Measurements from ENCODE around the gene CENPP. TPM values are rescaled to one million over a fixed set of nuclear protein-coding genes. Genes with fewer than 3 reads are reported as not detected.

The CENPP gene
- total and polyA plus RNA-seq, 4 donors = 0.62 to 8.7 (median 1.3) TPM

DNA sequence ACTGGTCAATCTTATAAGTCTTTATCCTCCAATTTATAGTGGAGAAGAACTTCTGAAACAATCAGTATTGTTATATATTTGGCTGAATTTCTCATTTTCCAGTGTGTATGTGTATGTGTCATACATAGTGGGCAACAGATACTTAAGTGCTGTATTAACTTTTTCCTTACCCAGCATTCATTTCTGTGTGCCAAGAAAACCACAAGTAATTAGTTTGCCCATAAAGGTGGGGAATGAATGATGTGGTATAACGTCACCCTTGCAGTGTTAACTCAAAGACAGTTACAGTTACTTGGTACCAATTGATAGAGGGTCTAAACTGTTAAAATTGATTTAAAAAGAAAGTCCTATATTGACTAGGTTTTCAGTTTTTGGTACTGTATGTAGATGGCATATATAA is 76.6 kb downstream of the CENPP start:
- no peak for DNase-seq (ENCODE audit: low spot score)
- Histone ChIP-seq H3K27ac (ENCODE audit: low read depth in 1 of 2, low read length in 2 of 2) (no peak overlapping the region), H3K36me3 (ENCODE audit: control insufficient read depth in 4 of 4, insufficient read depth in 3 of 4, low read depth in 1 of 4, low read length in 3 of 4) (no peaks in the 10 kb centered on the region), H3K4me1 (ENCODE audit: control insufficient read depth in 4 of 4, insufficient read depth in 4 of 4, low read length in 3 of 4) (no peaks in the 10 kb centered on the region), H3K27me3 (ENCODE audit: control insufficient read depth in 4 of 4, insufficient read depth in 4 of 4, low read length in 3 of 4) (no peaks in the 10 kb centered on the region), H3K9me3 (ENCODE audit: control insufficient read depth in 4 of 4, low read length in 3 of 4) (no peaks in the 10 kb centered on the region), H3K4me3 (ENCODE audit: low read depth in 1 of 3, low read length in 3 of 3) (no peak overlapping the region), H3K9ac (ENCODE audit: low read depth in 1 of 2, low read length in 2 of 2) (no peak overlapping the region)
- TF ChIP-seq HNF4A (conservative IDR thresholded peaks at IDR 0.05) (no peak), JUND (IDR thresholded peaks at IDR 0.05) (no peak), GABPA (IDR thresholded peaks at IDR 0.05 in 1 of 2, conservative IDR thresholded peaks at IDR 0.05 in 1 of 2) (no peak), HNF4G (IDR thresholded peaks at IDR 0.05) (no peak), EGR1 (IDR thresholded peaks at IDR 0.05; ENCODE audit: low read depth in 2 of 2) (no peak), RXRA (IDR thresholded peaks at IDR 0.05) (no peak)
- TF ChIP-seq, protein P1, sequence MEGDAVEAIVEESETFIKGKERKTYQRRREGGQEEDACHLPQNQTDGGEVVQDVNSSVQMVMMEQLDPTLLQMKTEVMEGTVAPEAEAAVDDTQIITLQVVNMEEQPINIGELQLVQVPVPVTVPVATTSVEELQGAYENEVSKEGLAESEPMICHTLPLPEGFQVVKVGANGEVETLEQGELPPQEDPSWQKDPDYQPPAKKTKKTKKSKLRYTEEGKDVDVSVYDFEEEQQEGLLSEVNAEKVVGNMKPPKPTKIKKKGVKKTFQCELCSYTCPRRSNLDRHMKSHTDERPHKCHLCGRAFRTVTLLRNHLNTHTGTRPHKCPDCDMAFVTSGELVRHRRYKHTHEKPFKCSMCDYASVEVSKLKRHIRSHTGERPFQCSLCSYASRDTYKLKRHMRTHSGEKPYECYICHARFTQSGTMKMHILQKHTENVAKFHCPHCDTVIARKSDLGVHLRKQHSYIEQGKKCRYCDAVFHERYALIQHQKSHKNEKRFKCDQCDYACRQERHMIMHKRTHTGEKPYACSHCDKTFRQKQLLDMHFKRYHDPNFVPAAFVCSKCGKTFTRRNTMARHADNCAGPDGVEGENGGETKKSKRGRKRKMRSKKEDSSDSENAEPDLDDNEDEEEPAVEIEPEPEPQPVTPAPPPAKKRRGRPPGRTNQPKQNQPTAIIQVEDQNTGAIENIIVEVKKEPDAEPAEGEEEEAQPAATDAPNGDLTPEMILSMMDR (IDR thresholded peaks at IDR 0.05; ENCODE audit: low read depth, low read length, missing input control) = no peak
- TF ChIP-seq, protein P2, sequence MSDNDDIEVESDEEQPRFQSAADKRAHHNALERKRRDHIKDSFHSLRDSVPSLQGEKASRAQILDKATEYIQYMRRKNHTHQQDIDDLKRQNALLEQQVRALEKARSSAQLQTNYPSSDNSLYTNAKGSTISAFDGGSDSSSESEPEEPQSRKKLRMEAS (IDR thresholded peaks at IDR 0.05) = no peak
- WGBS = 85% methylated on average over 1 of the region's 1 CpG

DNA sequence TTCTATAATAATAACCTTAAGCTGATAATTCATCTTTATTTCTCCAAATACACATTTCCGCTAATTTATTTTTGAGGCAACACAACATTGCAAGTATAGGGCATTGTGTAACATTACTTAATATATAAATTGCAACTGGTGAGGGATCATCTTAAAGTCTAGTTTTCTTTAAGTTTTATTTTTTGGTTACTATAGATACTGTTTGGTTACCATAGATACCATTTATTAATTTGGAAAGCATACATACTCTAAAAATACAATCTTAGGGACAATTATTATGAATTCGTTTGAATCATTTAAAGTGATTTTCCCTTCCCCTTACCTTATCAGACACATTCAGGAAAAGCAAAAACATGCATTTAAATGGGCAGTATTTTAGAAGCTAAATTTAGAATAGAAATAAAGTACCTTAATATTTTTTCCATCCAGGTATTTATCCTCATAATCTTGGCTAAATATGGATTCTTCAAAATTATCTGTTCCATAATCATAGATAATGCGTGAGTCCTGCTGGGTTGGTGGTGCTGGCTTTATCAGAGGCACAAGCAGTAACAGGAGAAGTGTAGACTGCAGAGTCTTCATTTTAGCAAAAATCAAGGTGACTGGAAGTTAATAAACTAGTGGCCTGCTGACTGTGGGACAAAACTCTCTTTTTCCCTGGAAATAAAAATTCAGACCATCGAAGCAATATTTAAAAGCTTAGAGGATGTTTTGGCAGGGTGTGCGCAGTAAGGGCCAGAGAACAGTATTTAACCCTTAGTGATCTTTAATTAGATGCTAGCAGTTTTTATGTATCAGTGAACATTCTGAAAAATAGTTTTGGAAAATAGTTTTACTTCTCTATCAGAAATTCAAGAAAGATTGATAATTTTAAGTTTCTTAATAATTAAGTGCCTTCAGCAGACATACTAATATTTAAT is 77.3 kb downstream of the CENPP start:
- no peak overlapping the region for H3K9ac ChIP-seq (ENCODE audit: low read depth in 1 of 2, low read length in 2 of 2)
- 86% methylated on average over 5 of the region's 5 CpGs for WGBS
- TF ChIP-seq YY1 (IDR thresholded peaks at IDR 0.05) = no peak
- TF ChIP-seq, protein P3, sequence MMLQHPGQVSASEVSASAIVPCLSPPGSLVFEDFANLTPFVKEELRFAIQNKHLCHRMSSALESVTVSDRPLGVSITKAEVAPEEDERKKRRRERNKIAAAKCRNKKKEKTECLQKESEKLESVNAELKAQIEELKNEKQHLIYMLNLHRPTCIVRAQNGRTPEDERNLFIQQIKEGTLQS (IDR thresholded peaks at IDR 0.05) = no peak
- TF ChIP-seq, protein P1 (IDR thresholded peaks at IDR 0.05; ENCODE audit: low read depth, low read length, missing input control) = no peak
- TF ChIP-seq JUND (IDR thresholded peaks at IDR 0.05) = no peak
- TF ChIP-seq GABPA (IDR thresholded peaks at IDR 0.05 in 1 of 2, conservative IDR thresholded peaks at IDR 0.05 in 1 of 2) = no peak
- TF ChIP-seq TAF1 (conservative IDR thresholded peaks at IDR 0.05) = no peak
- TF ChIP-seq, protein P4, sequence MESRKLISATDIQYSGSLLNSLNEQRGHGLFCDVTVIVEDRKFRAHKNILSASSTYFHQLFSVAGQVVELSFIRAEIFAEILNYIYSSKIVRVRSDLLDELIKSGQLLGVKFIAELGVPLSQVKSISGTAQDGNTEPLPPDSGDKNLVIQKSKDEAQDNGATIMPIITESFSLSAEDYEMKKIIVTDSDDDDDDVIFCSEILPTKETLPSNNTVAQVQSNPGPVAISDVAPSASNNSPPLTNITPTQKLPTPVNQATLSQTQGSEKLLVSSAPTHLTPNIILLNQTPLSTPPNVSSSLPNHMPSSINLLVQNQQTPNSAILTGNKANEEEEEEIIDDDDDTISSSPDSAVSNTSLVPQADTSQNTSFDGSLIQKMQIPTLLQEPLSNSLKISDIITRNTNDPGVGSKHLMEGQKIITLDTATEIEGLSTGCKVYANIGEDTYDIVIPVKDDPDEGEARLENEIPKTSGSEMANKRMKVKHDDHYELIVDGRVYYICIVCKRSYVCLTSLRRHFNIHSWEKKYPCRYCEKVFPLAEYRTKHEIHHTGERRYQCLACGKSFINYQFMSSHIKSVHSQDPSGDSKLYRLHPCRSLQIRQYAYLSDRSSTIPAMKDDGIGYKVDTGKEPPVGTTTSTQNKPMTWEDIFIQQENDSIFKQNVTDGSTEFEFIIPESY (IDR thresholded peaks at IDR 0.05) = no peak
- no peak for TF ChIP-seq RAD21 (IDR thresholded peaks at IDR 0.05)
- TF ChIP-seq HNF4G (IDR thresholded peaks at IDR 0.05) = no peak
- no peak for TF ChIP-seq RXRA (IDR thresholded peaks at IDR 0.05)
- no peak for TF ChIP-seq SP1 (IDR thresholded peaks at IDR 0.05)
- no peak for TF ChIP-seq EGR1 (IDR thresholded peaks at IDR 0.05; ENCODE audit: low read depth in 2 of 2)
- TF ChIP-seq, protein P5, sequence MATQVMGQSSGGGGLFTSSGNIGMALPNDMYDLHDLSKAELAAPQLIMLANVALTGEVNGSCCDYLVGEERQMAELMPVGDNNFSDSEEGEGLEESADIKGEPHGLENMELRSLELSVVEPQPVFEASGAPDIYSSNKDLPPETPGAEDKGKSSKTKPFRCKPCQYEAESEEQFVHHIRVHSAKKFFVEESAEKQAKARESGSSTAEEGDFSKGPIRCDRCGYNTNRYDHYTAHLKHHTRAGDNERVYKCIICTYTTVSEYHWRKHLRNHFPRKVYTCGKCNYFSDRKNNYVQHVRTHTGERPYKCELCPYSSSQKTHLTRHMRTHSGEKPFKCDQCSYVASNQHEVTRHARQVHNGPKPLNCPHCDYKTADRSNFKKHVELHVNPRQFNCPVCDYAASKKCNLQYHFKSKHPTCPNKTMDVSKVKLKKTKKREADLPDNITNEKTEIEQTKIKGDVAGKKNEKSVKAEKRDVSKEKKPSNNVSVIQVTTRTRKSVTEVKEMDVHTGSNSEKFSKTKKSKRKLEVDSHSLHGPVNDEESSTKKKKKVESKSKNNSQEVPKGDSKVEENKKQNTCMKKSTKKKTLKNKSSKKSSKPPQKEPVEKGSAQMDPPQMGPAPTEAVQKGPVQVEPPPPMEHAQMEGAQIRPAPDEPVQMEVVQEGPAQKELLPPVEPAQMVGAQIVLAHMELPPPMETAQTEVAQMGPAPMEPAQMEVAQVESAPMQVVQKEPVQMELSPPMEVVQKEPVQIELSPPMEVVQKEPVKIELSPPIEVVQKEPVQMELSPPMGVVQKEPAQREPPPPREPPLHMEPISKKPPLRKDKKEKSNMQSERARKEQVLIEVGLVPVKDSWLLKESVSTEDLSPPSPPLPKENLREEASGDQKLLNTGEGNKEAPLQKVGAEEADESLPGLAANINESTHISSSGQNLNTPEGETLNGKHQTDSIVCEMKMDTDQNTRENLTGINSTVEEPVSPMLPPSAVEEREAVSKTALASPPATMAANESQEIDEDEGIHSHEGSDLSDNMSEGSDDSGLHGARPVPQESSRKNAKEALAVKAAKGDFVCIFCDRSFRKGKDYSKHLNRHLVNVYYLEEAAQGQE (IDR thresholded peaks at IDR 0.05) = no peak
- H3K4me3 ChIP-seq (ENCODE audit: low read depth in 1 of 3, low read length in 3 of 3) = no peak overlapping the region
- no peaks in the 10 kb centered on the region for H3K36me3 ChIP-seq (ENCODE audit: control insufficient read depth in 4 of 4, insufficient read depth in 3 of 4, low read depth in 1 of 4, low read length in 3 of 4)
- no peak overlapping the region for H3K27ac ChIP-seq (ENCODE audit: low read depth in 1 of 2, low read length in 2 of 2)
- no peaks in the 10 kb centered on the region for H3K27me3 ChIP-seq (ENCODE audit: control insufficient read depth in 4 of 4, insufficient read depth in 4 of 4, low read length in 3 of 4)
- no peak for DNase-seq (ENCODE audit: low spot score)
- no peaks in the 10 kb centered on the region for H3K4me1 ChIP-seq (ENCODE audit: control insufficient read depth in 4 of 4, insufficient read depth in 4 of 4, low read length in 3 of 4)
- no peaks in the 10 kb centered on the region for H3K9me3 ChIP-seq (ENCODE audit: control insufficient read depth in 4 of 4, low read length in 3 of 4)
